ENCODE measurements around the gene CTSH.

CTSH gene, protein sequence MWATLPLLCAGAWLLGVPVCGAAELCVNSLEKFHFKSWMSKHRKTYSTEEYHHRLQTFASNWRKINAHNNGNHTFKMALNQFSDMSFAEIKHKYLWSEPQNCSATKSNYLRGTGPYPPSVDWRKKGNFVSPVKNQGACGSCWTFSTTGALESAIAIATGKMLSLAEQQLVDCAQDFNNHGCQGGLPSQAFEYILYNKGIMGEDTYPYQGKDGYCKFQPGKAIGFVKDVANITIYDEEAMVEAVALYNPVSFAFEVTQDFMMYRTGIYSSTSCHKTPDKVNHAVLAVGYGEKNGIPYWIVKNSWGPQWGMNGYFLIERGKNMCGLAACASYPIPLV

DNA sequence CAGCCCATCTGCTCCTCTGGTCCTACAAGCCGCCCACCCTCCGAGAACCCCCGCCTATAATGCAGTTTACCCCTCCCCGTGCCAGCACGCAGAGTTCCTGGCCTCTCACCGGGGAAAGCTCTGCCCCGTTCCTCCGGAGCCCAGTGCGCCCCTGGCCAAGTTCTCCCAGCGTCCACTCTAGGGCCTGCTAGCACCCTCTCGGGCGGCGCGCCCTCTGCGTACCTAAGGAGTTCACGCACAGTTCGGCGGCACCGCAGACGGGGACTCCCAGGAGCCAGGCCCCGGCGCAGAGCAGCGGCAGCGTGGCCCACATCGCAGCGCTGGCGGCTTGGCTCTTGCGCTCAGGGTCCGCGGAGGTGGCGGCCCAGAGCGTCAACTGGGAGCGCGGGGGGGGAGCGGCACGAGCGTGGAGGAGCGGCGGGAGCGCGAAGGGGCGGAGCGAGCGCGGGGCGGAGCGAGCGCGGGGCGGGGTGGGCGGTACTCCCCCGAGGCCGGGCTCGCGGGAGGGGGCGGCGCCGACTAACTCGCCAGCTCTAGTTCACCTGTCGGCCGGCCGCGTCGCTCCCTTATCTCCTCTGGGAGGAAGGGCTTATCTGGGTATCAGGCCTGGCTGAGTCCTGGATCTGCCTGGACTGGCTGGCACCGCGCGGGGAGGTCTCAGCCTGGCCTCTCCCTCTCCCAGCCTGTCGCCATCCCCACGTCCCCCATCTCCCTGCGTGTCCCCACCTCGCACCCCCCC, at the start of gene CTSH:
TSS of gene CTSH (minus strand) at position 378 of the 739 bp plus-strand sequence. CDS start at position 313, 65 bp downstream.
- peak; percentile 40 to 71 (median 42) for DNase-seq (ENCODE audit: low read depth in 3 of 3)

DNA sequence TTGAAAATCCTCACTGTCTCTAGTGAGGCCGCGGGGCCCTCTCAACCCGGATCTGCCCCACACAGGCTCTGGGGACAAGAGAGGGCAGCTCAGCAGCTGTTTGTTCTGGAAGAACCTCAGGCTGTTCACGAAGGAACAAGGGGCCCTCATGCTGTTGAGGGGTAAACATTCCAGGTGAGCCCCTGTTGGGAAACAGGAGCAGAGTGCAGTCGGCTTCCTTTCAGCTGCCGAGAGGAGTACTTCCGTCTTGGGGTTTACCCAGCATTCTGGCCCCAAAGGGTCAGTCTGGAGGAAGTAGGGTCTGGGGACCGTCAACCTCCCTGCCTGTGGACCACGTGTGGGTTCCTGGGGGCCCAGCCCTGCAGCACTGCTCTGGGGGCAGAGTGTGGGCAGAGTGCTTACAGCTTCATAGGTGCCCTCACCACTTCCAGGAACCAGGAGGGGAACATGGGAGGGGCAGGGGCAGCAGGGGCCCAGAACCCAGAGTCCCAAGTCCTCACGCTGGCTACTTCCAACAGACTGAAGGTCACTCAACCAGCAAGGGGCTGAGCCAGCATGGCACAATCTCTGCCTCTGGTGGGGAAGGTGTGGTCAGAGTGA, 49.2 kb upstream of the CTSH start:
- no peak for DNase-seq (ENCODE audit: low read depth in 3 of 3)

DNA sequence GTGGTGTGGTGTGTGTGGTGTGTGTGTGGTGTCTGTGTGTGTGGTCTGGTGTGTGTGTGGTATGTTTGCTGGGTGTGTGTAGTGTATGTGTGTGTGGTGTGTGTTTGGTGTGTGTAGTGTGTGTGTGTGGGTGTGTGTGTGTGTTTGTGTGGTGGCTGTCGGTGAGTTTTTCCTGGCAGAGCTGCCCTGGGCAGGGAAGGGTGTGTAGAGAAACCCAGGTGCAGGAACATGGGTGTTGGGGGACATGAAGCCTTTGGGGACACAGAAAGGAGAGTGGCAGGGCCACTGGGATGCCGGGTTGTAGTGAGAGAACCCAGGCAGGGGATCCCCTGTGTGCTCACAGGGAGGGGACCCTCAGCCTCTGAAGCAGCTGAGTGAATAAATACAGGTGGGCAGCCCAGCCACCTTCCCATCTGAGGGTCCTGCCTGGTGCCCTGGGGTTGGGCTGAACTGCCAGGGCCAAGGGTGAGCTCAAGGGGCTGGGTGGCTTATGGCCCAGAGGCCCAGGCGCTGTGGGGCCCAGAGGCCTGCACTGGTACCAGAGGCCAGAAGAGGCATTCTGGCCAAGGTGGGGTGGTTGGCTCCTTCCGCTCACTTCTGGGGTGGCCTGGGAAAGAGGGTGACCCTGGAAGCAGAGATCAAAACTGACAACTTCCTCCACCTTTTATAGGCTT, 48.5 kb upstream of the CTSH start:
- no peak for DNase-seq (ENCODE audit: low read depth in 3 of 3)

DNA sequence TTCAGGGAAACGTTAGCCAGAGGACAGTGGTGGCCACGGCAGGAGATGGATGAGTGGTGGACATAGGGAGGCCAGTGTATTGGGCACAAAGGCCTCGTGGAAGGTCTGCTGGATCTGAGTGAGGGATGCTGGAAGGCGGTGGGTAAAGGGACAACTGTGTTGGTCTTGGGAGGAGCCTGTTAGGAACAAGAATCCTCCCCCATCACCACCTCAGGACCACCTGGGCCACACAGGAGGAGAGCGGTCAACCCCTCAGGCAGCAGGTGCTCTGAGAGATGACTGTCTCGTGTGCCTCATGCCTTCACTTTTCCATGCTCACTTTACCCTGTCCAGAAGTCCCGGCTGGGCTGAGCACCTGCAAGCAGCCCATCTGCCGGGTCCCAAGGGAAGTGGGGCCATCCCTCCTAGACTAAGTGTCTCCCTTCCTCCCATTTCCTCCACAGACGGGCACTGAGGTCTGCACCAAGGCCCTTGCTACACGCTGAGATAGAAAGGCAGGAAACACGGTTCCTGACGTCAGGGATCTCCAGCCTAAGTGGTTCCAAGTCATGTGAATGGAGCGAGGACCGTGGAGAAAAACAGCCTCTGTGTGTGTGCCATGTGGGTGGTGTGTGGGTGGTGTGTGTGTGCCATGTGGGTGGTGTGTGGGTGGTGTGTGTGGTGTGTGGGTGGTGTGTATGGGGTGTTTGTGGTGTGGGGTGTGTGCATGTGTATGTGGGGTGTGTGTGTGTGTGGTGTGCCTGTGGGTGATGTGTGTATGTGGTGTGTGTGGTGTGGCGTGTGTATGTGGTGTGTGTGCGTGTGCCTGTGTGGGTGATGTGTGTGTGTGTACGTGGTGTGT, 47.8 kb upstream of the CTSH start:
- DNase-seq (ENCODE audit: low read depth in 3 of 3) = no peak

DNA sequence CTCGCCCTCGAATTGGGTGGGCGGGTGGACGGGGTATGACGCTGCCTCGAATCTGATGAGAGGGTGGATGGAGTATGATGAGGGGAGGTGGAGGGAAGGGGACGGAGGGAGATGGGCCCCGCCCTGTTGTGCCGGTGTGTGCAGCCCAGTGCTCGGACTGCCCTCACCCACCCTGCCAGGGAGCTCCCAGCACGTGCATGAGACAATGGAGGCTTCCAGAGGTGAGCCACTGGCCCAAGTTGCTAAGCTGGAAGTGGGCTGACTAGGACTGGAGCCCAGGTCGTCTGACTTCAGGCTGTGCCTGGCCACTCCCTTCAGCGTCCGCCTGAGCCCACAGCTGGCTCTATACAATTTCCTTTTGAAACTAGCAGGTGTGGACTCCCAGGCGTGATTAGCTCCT, 47.0 kb upstream of the CTSH start:
- DNase-seq (ENCODE audit: low read depth in 3 of 3) = no peak

DNA sequence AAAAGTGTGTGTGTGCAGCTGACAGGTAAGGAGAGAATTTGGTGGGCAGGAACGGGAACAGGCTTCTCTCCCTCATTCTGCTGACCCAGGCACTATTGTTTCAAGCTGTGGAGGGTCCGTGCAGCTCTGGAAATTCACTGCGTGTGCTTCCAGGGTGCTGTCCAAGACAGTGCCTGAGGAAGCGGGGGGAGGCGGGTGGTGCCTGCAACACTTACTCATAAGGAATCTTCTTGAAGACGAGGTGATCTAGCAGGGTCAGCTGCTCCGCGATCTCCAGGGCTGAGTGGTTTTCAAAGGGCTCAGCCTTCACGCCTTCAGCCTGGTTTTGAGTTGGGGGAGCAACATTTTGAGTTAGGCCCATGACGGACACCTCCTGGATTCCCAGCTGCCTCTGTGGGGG, 46.6 kb upstream of the CTSH start:
- no peak for DNase-seq (ENCODE audit: low read depth in 3 of 3)

DNA sequence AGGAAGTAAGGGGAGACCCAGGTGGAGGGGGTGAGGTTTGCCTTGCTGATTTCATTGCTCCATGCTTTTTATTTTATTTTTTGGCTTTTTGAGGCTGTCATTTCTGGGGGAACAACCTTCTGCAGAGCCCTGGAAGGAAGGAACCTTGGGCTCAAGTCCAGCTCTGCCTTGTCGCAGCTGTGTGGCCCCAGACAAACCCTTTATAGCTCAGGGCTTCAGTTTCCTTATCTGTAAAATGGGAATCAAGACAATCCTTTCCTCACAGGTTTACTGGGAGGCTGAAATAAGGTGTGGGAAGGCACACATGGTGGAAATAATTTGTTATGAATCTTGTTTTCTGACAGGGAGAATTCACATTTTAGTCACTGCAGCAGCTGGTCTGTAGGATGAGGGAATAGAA, 45.4 kb upstream of the CTSH start:
- no peak for DNase-seq (ENCODE audit: low read depth in 3 of 3)

DNA sequence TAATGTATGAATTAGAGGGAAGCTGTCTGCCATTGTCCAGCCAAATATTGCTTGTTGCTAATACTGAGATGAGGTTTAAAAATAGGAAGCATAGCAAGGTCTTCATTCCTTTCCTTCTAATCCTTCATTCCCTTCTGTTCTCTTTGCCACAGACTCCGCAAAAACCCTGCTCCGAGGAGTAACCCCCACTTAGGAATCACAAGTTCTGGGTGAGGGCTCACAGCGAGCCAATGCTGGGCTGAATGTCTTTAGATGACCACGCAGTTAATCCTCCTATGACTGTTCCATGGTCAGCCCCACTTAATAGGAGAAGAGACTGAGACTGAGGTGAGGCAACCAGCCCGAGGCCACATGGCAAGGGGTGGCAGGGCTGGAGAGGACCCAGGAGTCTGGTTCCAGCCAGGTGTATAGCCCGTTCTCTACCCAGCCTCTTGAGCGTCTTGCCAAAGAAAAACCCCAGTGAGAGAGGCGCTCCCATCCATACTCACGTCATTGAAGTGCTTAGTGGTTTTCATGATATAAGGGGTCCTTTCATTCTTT, 44.9 kb upstream of the CTSH start:
- no peak for DNase-seq (ENCODE audit: low read depth in 3 of 3)

DNA sequence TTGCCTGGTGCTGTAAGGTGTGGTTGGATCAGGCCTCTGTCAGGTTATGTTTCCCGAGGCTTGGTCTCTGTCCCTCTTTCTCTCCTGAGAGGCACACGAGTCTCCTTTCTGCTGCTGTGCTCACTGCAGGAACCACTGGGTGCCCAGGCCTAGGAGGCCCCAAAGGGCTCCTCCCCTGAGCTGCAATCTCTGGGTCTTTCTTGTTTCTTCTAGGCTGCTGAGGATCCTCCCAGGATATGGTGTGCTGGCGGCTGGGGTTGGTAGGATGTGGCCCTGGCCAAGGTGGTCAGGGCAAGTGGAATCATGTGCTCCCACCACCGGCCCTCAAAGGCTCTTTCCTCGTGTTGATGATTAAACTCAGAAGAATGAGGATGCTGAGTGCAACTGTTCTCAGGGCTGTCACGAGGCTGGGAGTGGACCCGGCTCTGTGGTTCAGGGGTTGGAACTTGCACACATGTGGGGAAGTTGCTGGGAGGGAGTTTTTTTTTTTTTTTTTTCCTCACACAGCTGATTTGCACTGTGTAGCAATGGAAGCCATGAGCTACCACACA, 43.6 kb upstream of the CTSH start:
- DNase-seq (ENCODE audit: low read depth in 3 of 3) = no peak

DNA sequence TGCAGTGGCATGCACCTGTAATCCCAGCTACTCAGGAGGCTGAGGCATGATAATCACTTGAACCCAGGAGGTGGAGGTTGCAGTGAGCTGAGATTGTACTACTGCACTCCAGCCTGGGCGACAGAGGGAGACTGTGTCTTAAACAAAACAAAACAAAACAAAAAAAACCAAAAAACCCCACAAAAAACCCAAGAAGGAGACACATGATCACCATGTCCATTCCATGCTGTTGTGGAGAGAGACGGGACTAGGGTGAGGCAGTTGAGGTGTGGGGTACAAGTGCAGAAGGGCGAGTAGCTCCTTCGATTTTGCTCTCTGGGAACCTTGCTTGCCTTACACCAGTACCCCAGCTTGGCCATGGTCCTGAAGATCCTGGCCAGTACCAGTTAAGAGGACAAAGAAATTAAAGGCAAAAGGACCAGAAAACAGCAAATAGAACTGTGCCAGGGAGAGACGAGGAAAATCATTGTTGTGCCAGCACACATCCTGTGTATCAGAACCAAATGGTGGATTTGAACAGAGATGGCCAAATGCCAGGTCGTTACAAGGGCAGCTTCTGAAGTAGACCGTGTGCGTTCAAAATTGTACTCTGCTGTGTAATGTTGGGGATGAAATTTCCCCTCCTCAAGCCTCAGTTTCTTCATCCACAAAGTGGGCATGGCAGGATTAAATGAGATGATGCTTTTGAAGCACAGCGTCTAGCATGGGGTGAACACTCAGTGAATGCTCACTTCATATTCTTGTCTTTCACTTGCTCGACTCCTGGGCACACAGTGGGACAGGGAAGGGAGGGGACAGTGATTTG, 42.9 kb upstream of the CTSH start:
- no peak for DNase-seq (ENCODE audit: low read depth in 3 of 3)

DNA sequence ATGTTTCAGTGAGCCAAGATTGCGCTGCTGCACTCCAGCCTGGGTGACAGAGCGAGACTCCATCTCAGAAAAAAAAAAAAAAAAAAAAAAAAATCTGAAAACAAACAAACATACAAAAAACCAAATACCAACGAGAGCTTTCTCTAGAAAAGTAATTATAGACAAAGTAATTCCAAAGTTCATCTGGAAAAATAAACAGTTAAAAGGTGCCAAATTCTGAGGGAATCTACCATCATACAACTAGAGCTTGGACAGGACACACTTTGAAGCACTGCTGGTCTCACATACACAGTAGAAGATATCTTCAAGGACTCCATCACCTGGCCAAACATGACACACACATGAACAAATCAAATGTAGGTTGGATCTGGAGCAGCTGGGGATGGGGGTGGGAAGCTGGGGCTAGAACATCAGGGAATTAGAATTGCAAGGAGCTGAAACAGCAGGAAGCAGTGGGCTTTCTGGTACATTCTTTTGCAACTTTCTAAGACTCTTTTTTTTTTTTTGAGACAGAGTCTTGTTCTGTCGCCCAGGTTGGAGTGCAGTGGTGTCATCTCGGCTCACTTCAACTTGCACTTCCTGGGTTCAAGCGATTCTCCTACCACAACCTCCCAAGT, 41.1 kb upstream of the CTSH start:
- DNase-seq (ENCODE audit: low read depth in 3 of 3) = no peak

DNA sequence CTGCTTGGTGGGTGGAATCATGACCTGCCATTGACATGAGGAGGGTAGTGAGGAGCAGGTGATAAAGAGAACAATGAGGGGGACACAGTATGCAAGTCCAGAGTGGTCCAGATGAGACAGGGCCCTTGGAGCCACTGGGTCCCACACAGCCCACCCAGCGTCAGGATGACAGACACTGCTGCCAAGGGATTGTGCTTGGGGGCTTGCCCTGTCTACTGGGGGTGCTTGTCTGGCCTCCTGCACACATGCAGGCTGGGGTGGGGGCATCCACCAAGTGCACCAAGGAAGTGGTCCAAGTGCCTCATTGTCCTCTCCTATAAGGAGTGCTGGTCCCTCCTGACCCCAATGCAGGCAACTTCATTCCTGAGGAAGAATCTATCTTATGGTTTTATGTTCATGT, 39.2 kb upstream of the CTSH start:
- DNase-seq (ENCODE audit: low read depth in 3 of 3) = no peak

DNA sequence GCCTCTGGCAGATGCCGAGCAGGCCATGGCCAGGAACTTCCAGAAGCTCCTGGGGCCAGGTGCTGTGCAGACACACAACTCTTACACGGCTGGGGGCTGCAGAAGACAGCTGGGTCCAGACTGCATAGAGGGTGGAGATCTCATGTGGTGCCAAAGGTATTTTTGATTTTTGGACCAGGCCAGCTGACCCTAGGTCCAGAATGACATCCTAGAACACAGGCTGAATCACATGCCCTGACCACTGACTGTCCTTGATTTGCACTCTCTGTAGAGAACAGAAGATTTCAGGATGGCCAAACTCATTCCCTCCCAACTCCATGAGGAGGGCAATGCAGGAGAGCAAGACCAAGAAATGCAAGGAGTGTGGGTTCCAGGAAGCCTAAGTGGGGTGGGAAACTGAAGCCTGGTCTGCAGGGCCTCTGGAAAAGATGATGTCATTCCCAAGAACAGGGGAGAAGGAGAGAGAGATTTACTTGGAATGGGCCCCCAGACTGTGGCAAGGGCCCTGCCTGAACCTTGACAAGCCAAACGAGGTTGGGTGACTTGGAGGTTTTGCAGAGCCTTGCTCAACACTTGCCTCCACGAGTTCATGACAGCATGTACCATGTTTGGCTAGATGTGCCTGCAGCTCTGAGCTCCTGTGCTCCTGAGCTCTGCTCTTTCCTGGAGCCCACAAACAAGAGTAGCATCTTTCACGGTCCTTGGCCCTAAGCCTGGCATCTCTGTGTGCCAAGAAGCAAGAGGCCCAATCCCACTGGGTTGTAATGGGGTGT, 38.5 kb upstream of the CTSH start:
- DNase-seq (ENCODE audit: low read depth in 3 of 3) = no peak

DNA sequence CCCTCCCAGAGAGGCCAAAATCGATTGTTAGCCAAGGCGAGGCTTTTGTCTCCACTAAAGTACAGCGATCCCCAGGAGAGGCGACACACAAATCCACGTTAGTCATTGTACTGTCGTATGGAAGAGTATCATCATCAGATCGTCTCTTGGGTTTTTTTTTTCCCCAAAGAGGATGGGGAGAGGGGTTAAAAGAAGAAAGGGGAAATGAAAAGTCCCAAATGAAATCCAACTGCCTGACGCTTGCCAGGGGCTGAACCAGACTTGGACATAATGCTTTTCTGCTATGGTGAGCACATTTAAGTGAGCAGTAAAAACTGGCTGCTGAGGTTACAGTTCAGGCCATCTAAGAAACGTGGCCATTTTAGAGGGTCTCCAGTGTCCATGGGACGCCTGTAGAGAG, 37.9 kb upstream of the CTSH start:
- DNase-seq (ENCODE audit: low read depth in 3 of 3) = no peak

DNA sequence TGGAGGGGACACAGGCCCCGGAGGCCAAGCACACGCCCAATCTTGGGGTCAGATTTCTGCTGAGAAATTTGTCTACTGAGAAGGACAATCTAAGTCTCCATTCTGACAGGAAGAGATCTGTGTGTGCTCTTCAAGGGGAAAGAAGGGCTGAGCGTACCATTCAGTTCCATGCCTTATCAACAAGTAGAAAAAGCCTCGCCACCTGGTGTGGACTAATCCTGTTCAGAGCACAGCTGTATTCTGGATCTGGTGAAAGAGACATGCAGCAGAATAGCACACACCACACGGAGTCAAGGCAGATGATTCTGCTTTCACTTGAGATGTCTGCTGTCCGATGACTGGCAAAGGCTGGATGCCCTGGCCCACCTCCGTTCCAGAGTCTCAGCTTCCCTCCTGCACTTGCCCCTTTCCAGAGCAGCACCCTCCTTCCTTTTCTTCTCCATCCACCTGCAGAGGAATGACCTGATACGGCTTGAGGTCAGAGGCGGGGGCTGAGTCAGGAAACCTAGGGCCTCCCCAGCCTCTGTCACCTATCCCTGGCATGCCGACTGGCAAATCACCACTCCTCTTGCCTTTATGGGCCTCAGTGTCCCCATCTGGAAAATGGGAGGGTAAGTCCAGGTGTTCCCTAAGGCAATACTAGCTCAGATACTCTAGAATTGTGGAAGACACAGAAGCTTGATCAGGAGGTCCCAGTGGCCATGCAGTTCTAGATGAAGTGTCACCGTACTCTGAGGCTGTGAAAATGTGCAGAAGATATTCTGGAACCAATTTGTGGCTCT, 36.9 kb upstream of the CTSH start:
- DNase-seq (ENCODE audit: low read depth in 3 of 3) = no peak

DNA sequence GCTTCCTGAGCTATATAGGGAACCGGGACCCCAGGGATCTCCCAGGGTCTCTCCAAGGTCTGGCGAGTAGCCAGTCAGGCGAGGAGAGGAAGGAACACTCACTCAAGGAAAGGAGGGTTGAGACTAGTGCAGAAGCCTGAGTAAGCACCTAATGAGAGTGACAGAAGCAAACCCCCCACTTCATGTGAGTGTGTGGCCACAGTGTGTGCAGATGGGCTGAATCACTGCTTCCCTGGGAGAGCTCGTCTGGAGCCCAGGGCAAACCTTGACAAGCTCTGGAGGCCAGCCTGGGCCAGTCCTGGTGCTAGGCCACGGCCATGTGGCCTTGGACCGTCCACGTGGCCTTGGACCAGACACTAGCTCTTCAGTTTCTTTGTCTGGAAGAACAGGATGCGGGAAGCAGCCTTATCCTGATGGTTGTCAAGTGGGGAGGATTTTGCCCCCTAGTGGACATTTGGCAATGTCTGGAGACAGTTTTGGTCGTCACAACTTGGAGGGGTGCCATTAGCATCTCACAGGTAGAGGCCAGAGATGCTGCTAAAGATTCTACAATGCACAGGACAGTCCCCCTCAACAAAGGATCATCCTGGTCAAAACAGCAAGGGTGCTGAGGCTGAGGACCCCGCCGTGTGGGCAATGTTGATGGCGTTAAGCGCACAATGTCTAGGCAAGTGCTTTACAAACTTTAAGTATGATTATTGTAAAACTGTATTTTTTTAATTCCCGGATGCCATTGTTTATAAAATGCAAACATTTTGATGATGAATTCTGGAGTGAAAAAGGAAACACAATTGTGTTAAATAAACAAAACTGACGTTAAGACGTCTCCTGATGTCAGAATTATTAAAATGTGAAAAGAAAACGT, 34.8 kb upstream of the CTSH start:
- DNase-seq (ENCODE audit: low read depth in 3 of 3) = peak in 1 of 3 experiments; percentile 10

DNA sequence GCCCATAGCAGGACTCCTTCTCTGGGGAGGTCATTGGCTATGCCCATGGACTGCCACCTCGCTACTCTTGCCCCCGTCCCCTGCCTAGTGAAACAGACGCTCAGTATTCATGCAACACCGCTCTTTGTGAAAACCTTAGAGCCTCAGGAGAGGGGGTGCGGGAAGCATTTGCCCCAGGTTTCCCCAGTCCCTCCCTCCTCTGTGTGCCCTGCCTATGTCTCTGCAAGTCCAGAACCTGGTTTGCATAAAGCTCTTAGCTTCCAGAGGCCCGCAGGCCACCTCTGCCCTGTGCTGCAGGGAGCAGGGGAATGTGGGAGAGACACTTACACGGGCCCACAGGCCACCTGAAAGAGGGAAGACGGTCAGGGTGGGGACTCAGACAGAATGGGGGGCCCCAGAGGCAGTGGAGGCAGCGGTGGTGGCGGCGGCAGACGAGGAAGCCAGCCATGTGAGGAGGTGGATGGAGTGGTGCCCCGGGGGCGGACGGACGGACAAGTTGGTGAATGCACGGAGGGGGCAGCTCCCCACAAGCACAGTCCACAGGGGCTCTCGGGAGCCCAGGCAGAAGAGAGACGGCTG, 33.8 kb upstream of the CTSH start:
- DNase-seq (ENCODE audit: low read depth in 3 of 3) = no peak

Data from stimulated activated CD4-positive, alpha-beta T cell treated with anti-CD3 and anti-CD28 coated beads, TNF-alpha, amount 100 ng/mL, for 24 hours (primary cell).